SU-DHL-6 (cell line): Measurements from ENCODE around the gene ARMH4.
A peak's percentile ranks its signal among the peaks of the same experiment; 100 is the strongest.

Experiments
- H2AFZ ChIP-seq: fragments of 200-600 bp; sonication (generic); 2 replicates; pipeline ENCODE4 v1.6.1; 2014; ENCODE audit warnings: low read depth, mild to moderate bottlenecking, moderate library complexity, mixed read lengths, antibody characterized with exemption, low read length; ENCODE audit not compliant: severe bottlenecking
- H3F3A ChIP-seq: fragments of 200-600 bp; shearing (Covaris generic); 2 replicates; pipeline ENCODE4 v1.6.0; 2016; ENCODE audit warnings: antibody characterized with exemption, mild to moderate bottlenecking; ENCODE audit not compliant: insufficient read depth
- H3K27ac ChIP-seq: fragments of 200-600 bp; sonication (generic); 2 replicates; pipeline ENCODE4 v1.5.1; 2016; ENCODE audit warnings: low read depth, mild to moderate bottlenecking, low read length, moderate library complexity, mixed read lengths
- H3K27me3 ChIP-seq: fragments of 200-600 bp; sonication (generic), shearing (Covaris generic); 2 replicates; pipeline ENCODE4 v1.6.0; 2014; ENCODE audit warnings: mild to moderate bottlenecking, low read length
- H3K36me3 ChIP-seq: fragments of 200-600 bp; sonication (generic); 2 replicates; pipeline ENCODE4 v1.6.1; 2014; ENCODE audit warnings: mild to moderate bottlenecking, low read length, mixed read lengths
- H3K4me2 ChIP-seq: fragments of 300-600, 200-600 bp; shearing (Covaris generic), sonication (generic); 2 replicates; pipeline ENCODE4 v1.6.0; 2014; ENCODE audit warnings: low read length, low read depth, mild to moderate bottlenecking; ENCODE audit not compliant: poor library complexity, severe bottlenecking
- H3K4me3 ChIP-seq: fragments of 200-600 bp; sonication (generic); 2 replicates; pipeline ENCODE4 v1.5.1; 2014; ENCODE audit warnings: antibody characterized with exemption, low read length, mild to moderate bottlenecking, mixed read lengths; ENCODE audit not compliant: insufficient read depth, poor library complexity, severe bottlenecking
- H3K79me2 ChIP-seq: fragments of 200-600 bp; sonication (generic); 2 replicates; pipeline ENCODE4 v1.6.1; 2014; ENCODE audit warnings: mild to moderate bottlenecking, low read length, moderate library complexity; ENCODE audit not compliant: insufficient read depth
- H3K9ac ChIP-seq: fragments of 200-600 bp; sonication (generic); 2 replicates; pipeline ENCODE4 v1.7.0; 2014; ENCODE audit warnings: mild to moderate bottlenecking, low read length
- H3K9me2 ChIP-seq: fragments of 200-600 bp; sonication (generic); replicated peaks from 2 replicates; pipeline ENCODE4 v1.6.1; 2014; ENCODE audit warnings: low read length; ENCODE audit not compliant: insufficient read depth
- H3K9me3 ChIP-seq: fragments of 200-600 bp; sonication (generic); 2 replicates; pipeline ENCODE4 v1.6.1; 2014; ENCODE audit warnings: low read length, mixed read lengths; ENCODE audit not compliant: insufficient read depth
- H4K20me1 ChIP-seq: fragments of 200-600 bp; sonication (generic); 2 replicates; pipeline ENCODE4 v1.6.1; 2014; ENCODE audit warnings: low read depth, mild to moderate bottlenecking, antibody characterized with exemption, low read length, moderate library complexity, mixed read lengths
- EZH2phosphoT487 ChIP-seq: fragments of 200-600 bp; sonication (generic), shearing (Covaris generic); conservative IDR thresholded peaks from 2 replicates; pipeline ENCODE4 v1.6.1; 2018; ENCODE audit warnings: mild to moderate bottlenecking, antibody characterized with exemption, low read length, moderate library complexity, mixed read lengths
- TF ChIP-seq, protein P1 (sequence below): fragments of 200-600 bp; sonication (generic); IDR thresholded peaks from one replicate; pipeline ENCODE4 v1.5.1; 2017; ENCODE audit warnings: antibody characterized with exemption, mild to moderate bottlenecking, low read length, moderate library complexity; ENCODE audit not compliant: insufficient read depth, poor library complexity, severe bottlenecking

ARMH4 gene

DNA sequence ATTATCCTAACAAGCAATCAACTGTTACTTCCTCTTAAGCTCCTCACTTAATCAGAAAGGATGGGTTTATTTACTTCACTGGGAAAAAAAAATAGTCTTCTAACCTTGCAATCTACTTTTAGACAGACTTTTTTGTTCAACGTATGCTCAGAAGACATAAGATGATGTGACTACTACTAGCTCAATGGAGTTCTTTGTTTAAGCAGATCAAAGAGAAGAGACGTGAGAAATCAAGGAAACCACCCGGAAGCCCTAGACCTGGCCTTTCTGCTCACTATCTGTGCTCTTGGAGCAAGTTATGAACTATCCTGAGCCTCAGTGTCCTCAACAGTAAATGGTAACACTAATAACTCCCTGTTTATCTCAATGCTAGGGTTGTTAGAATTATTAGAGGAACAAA is 78.5 kb downstream of the ARMH4 start:
- TF ChIP-seq, protein P1, sequence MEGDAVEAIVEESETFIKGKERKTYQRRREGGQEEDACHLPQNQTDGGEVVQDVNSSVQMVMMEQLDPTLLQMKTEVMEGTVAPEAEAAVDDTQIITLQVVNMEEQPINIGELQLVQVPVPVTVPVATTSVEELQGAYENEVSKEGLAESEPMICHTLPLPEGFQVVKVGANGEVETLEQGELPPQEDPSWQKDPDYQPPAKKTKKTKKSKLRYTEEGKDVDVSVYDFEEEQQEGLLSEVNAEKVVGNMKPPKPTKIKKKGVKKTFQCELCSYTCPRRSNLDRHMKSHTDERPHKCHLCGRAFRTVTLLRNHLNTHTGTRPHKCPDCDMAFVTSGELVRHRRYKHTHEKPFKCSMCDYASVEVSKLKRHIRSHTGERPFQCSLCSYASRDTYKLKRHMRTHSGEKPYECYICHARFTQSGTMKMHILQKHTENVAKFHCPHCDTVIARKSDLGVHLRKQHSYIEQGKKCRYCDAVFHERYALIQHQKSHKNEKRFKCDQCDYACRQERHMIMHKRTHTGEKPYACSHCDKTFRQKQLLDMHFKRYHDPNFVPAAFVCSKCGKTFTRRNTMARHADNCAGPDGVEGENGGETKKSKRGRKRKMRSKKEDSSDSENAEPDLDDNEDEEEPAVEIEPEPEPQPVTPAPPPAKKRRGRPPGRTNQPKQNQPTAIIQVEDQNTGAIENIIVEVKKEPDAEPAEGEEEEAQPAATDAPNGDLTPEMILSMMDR = no peak
- no peak for TF ChIP-seq EZH2phosphoT487
- H4K20me1 ChIP-seq = no peaks in the 10 kb centered on the region
- no peaks in the 10 kb centered on the region for H3K79me2 ChIP-seq
- H3K9me2 ChIP-seq = no peaks in the 10 kb centered on the region
- no peaks in the 10 kb centered on the region for H3K36me3 ChIP-seq
- no peak overlapping the region for H2AFZ ChIP-seq
- no peaks in the 10 kb centered on the region; the same call in 1 of the 2 replicates for H3K27me3 ChIP-seq
- no peaks in the 10 kb centered on the region for H3K9me3 ChIP-seq
- H3F3A ChIP-seq = no peaks in the 10 kb centered on the region
- no peak overlapping the region for H3K9ac ChIP-seq
- no peak overlapping the region for H3K27ac ChIP-seq
- no peak overlapping the region for H3K4me3 ChIP-seq
- no peak overlapping the region for H3K4me2 ChIP-seq

DNA sequence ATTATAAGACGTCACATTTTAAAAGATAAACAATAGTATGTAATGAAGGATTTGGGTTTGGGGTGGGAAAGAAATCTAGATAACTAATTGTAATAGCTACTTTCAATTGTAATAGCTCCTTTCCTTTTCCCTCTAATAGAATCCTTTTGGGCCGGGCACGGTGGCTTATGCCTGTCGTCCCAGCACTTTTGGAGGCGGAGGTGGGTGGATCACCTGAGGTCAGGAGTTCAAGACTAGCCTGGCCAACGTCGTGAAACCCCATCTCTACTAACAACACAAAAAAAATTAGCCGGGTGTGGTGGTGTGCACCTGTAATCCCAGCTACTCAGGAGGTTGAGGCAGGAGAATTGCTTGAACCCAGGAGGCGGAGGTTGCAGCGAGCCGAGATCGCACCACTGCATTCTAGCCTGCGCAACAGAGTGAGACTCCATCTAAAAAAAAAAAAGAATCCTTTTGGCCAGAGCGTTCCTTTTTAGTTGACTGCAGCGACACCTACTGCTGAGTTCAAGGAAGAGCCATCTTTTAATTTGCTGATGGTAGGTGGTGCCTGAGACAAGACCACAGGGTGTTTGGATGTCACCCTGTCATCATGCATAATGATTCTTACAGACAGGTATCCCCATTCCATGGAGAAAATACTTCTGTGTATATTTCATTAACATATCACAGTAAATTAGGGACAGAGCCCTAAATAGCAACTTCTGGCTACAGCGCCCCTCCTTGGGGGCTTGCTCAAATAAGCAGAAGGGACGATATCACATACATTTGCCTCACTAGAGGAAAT is 79.5 kb downstream of the ARMH4 start:
- Histone ChIP-seq H3K4me2 (no peak overlapping the region), H3K27me3 (no peaks in the 10 kb centered on the region; the same call in 1 of the 2 replicates), H3K9me3 (no peaks in the 10 kb centered on the region), H4K20me1 (no peaks in the 10 kb centered on the region), H2AFZ (no peak overlapping the region), H3K27ac (no peak overlapping the region), H3F3A (no peaks in the 10 kb centered on the region), H3K79me2 (no peaks in the 10 kb centered on the region), H3K36me3 (no peaks in the 10 kb centered on the region), H3K9me2 (no peaks in the 10 kb centered on the region), H3K9ac (no peak overlapping the region), H3K4me3 (no peak overlapping the region)
- TF ChIP-seq EZH2phosphoT487 = no peak
- TF ChIP-seq, protein P1 = peak; percentile 53

DNA sequence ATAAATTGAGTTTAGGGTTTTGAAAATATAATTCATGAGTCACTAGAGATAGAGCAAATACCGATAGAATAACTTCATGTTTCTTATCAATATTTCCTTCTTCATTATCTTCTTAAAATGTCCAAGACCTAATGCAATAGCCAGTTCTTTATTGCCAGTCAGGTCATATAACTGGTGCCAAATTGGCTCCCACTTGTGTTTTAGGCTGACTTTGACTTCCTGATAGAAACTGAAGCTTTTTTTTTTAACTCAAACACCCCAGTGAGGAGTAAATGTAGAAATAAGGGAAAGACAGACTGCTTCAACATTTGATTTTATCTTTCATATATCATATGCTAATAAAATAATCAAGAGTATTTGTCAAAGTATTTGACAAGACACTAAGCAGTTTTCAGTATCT is 80.7 kb downstream of the ARMH4 start:
- no peaks in the 10 kb centered on the region for H3F3A ChIP-seq
- H3K9me2 ChIP-seq = no peaks in the 10 kb centered on the region
- no peaks in the 10 kb centered on the region for H3K79me2 ChIP-seq
- H2AFZ ChIP-seq = no peak overlapping the region
- H4K20me1 ChIP-seq = no peaks in the 10 kb centered on the region
- no peaks in the 10 kb centered on the region for H3K9me3 ChIP-seq
- no peaks in the 10 kb centered on the region; the same call in 1 of the 2 replicates for H3K27me3 ChIP-seq
- H3K36me3 ChIP-seq = no peaks in the 10 kb centered on the region
- no peak overlapping the region for H3K4me3 ChIP-seq
- H3K27ac ChIP-seq = no peak overlapping the region
- no peak overlapping the region for H3K4me2 ChIP-seq
- TF ChIP-seq, protein P1 = no peak
- no peak for TF ChIP-seq EZH2phosphoT487
- no peak overlapping the region for H3K9ac ChIP-seq
